GM23248 (cell line): ENCODE results near the gene EPHB4.

Source experiments
- EZH2 ChIP-seq: fragments of 200-600 bp; sonication (generic); IDR thresholded peaks from 2 replicates; pipeline ENCODE4 v1.6.1; 2018; ENCODE audit warnings: antibody characterized with exemption, mild to moderate bottlenecking; ENCODE audit not compliant: insufficient read depth, poor library complexity, severe bottlenecking
- EZH2phosphoT487 ChIP-seq: fragments of 200-600 bp; sonication (generic); IDR thresholded peaks from 2 replicates; pipeline ENCODE4 v1.6.1; 2018; ENCODE audit warnings: antibody characterized with exemption, moderate library complexity, mild to moderate bottlenecking, low read depth; ENCODE audit not compliant: insufficient read depth

DNA sequence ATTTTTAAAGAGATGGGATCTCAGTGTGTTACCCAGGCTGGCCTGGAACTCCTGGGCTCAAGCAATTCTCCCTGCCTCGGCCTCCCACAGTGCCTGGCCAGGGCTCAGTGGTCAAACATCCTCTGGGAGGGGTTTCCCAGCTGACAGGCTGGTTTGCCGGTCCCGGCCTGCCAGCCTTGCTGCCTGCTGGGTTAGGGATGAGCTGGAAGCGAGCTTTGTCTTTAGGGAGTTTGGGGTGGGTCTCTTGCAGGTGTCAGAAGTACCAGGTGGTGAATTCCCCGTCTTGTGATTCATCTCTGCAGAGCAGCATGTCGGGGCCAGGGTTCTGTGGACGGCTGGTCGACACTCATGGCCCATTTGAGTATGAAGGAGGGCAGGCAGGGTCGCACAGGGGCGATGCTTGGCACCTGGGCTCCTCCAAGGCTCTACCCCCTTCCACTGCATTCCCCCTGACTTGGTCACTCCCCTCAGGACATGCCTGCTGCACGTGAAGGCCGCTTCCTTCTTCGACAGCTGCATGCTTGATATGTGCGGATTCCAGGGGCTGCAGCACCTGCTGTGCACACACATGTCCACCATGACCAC, 63.7 kb downstream of the EPHB4 start:
- TF ChIP-seq EZH2, result no peak
- no peak for TF ChIP-seq EZH2phosphoT487
